Tibial nerve (tissue), 4 donors: ENCODE results near the gene MKNK1. TPM values are rescaled to one million over a fixed set of nuclear protein-coding genes. Genes with fewer than 3 reads are reported as not detected.

Source experiments
- DNase-seq, 2 donors: peaks; one replicate each; pipeline ENCODE4 v3.0.0-alpha.2; 2019; ENCODE audit warnings: low spot score in 2 of 2
- H3K27ac ChIP-seq, 4 donors: fragments of 200-600 bp; sonication (generic) in 3 of 4; one replicate each; pipeline ENCODE4 v1.5.1; 2017 to 2019; ENCODE audit warnings: mild to moderate bottlenecking in 1 of 4
- H3K27me3 ChIP-seq, 2 donors: fragments of 200-600 bp; sonication (generic) in 1 of 2; one replicate each; pipeline versions ENCODE4 v1.5.1 to v1.6.0; 2017 to 2019
- H3K36me3 ChIP-seq, 3 donors: fragments of 200-600 bp; sonication (generic); one replicate each; pipeline ENCODE4 v1.5.1; 2018 to 2019
- H3K4me1 ChIP-seq, 4 donors: fragments of 200-600 bp; sonication (generic) in 3 of 4; one replicate each; pipeline ENCODE4 v1.5.1; 2017 to 2019
- H3K4me3 ChIP-seq, 4 donors: fragments of 200-600 bp; sonication (generic) in 3 of 4; one replicate each; pipeline ENCODE4 v1.5.1; 2017 to 2019; ENCODE audit warnings: mild to moderate bottlenecking in 1 of 4, moderate library complexity in 1 of 4
- H3K9me3 ChIP-seq, 4 donors: fragments of 200-600 bp; sonication (generic) in 3 of 4; one replicate each; pipeline ENCODE4 v1.5.1; 2017 to 2019
- EP300 ChIP-seq, 2 donors: sonication (generic); formaldehyde crosslinking; IDR thresholded peaks; one replicate each; pipeline ENCODE4 v1.6.1; 2017; ENCODE audit warnings: antibody characterized with exemption in 2 of 2, mild to moderate bottlenecking in 1 of 2
- POLR2A ChIP-seq, 2 donors: fragments of 450-650 bp; IDR thresholded peaks; one replicate each; pipeline ENCODE4 v1.6.1; 2017; ENCODE audit warnings: antibody characterized with exemption in 2 of 2, mild to moderate bottlenecking in 2 of 2, moderate library complexity in 2 of 2
- WGBS, 2 donors: methylation state at CpG; one replicate each; pipeline ENCODE4 v1.1.5; 2018; 5-methylcytosine and 5-hydroxymethylcytosine counted together
- total RNA-seq, 4 donors: library from RNA; depleted of rRNA; stranded (reverse); fragments of >200 nt; gene quantifications; one replicate each; pipeline ENCODE4 v1.1.0, GENCODE V29; 2016
- TF ChIP-seq, protein P1 (sequence below), 5 experiments: fragments of 200-600 bp in 3 of 5; fragments of 450-650 bp in 2 of 5; sonication (generic) in 3 of 5; IDR thresholded peaks; one replicate each; pipeline ENCODE4 v1.5.1; 2016 to 2019; ENCODE audit warnings: antibody characterized with exemption in 5 of 5, mild to moderate bottlenecking in 3 of 5, moderate library complexity in 2 of 5

The MKNK1 gene
- total RNA-seq, 4 donors from 2014 or later: 52.4 to 75.0 (median 66.5) TPM

DNA sequence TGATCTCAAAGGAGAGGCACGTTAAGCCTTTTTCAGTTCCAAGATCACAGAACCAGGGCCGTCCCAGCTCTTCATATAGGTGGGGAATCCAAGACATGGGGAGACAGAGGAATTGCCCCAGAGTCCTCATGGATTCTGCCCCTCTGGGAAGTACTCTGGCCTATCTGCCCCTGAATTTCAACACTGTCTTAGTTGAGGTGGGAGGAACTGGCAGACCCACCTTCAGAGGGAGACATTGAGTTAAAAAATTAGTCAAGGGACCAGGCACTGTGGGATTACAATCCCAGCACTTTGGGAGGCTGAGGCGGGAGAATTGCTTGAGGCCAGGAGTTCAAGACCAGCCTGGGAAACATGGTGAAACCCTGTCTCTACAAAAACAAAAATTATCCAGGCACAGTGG lies 50.6 kb downstream of the MKNK1 start:
- H3K4me3 ChIP-seq: no peak overlapping the region
- peaks cover 0 to 9% (median 0%) of the 10 kb centered on the region in 3 donors for H3K36me3 ChIP-seq
- H3K27ac ChIP-seq: no peak overlapping the region
- peaks cover 0 to 6% (median 0%) of the 10 kb centered on the region in 4 donors for H3K4me1 ChIP-seq
- no peak for DNase-seq
- H3K9me3 ChIP-seq: no peaks in the 10 kb centered on the region
- 72 to 91% methylated on average over 3 of the region's 3 CpGs for WGBS, 2 donors
- peaks cover 0 to 27% of the 10 kb centered on the region in 2 donors for H3K27me3 ChIP-seq
- TF ChIP-seq EP300 (IDR thresholded peaks at IDR 0.05): no peak
- no peak for TF ChIP-seq POLR2A (IDR thresholded peaks at IDR 0.05)
- TF ChIP-seq, protein P1, sequence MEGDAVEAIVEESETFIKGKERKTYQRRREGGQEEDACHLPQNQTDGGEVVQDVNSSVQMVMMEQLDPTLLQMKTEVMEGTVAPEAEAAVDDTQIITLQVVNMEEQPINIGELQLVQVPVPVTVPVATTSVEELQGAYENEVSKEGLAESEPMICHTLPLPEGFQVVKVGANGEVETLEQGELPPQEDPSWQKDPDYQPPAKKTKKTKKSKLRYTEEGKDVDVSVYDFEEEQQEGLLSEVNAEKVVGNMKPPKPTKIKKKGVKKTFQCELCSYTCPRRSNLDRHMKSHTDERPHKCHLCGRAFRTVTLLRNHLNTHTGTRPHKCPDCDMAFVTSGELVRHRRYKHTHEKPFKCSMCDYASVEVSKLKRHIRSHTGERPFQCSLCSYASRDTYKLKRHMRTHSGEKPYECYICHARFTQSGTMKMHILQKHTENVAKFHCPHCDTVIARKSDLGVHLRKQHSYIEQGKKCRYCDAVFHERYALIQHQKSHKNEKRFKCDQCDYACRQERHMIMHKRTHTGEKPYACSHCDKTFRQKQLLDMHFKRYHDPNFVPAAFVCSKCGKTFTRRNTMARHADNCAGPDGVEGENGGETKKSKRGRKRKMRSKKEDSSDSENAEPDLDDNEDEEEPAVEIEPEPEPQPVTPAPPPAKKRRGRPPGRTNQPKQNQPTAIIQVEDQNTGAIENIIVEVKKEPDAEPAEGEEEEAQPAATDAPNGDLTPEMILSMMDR (IDR thresholded peaks at IDR 0.05): no peak

DNA sequence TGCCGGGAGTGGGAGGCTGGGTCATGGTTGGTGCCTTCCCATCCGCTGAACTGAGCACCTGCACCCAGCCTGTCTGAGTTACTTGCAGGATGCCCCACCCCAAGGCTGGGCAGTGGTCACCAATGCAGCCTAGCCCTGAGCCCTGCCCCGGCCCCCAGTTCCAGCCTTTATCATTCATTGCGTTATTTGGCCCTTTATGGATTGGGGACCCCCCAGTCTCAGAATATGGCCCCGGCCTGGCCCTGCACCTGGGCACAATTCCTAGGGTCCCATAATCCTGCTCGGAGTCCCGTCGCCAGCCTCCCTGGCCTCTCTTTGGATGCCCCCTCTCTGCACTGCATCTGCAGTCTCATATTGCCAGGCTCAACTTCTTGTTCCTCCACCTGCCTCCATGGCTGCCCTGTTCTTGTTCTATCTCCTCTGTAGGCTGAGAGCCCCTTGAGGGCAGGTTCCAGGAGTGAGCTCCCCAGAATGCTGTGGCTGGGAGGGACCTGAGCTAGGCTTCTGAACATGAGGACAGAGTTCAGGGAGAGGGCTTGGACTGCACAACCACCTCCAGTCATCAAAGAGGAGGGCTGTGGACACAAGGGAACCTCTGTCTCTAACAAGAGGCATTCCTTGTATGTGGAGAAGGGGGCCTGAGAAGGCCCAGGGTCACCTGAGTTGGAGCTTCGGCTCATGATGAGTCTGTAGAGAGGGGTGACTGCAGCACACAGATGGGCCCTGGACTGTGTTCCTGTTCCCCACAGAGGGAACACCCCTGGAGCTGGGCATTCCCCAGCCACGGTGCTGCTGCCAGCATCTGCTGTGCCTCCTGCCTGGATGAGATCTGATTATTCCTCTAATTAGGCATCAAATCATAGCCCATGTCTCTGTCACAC lies 51.5 kb downstream of the MKNK1 start:
- H3K27me3 ChIP-seq: peaks cover 0 to 31% of the 10 kb centered on the region in 2 donors
- WGBS, 2 donors: 79 to 81% methylated on average over 10 of the region's 10 CpGs
- H3K27ac ChIP-seq: no peak overlapping the region
- TF ChIP-seq, protein P1 (IDR thresholded peaks at IDR 0.05): no peak
- TF ChIP-seq POLR2A (IDR thresholded peaks at IDR 0.05) (no peak), EP300 (IDR thresholded peaks at IDR 0.05) (no peak)
- no peak for DNase-seq
- H3K9me3 ChIP-seq: no peaks in the 10 kb centered on the region
- H3K4me3 ChIP-seq: no peak overlapping the region
- no peaks in the 10 kb centered on the region for H3K4me1 ChIP-seq
- no peaks in the 10 kb centered on the region for H3K36me3 ChIP-seq

DNA sequence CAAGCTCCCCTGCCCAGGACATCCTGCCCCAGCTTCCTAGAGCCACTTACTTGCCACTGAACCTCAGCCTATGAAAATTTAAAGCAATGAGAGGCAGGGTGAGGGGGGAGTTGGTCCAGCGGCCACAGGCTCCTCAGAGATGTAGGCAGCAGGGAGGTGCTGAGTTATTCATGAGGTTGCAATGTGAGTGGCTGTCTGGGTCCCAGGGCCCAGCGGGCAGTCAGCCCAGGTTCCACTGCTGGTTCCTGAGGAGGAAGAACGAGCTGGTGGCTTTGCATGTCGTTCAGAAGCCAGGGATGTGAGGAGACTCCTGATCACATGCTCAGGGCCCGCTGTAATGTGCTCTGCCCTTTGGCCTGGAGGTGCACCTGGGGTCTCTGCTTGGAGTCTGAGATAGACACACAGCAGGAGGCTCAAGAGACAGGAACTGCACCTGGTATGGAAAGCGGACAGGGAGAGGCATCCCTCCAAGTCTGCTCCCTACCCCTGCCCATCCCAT lies 52.4 kb downstream of the MKNK1 start, which contains the start of gene KNCN:
Gene KNCN, minus strand, starts transcription at position 51 of the 499 bp plus-strand sequence. CDS start 432 bp downstream, outside the sequence.
- Histone ChIP-seq H3K4me3 (no peak within 1 kb of the TSS), H3K27ac (no peak within 1 kb of the TSS), H3K36me3 (no peaks in the 10 kb centered on the region), H3K27me3 (peaks cover 0 to 31% of the 10 kb centered on the region in 2 donors), H3K9me3 (no peaks in the 10 kb centered on the region), H3K4me1 (no peaks in the 10 kb centered on the region)
- no peak for DNase-seq
- TF ChIP-seq, protein P1 (IDR thresholded peaks at IDR 0.05): no peak
- TF ChIP-seq POLR2A (IDR thresholded peaks at IDR 0.05) (no peak), EP300 (IDR thresholded peaks at IDR 0.05) (no peak)
- WGBS, 2 donors: 67 to 71% methylated on average over 5 of the region's 6 CpGs

DNA sequence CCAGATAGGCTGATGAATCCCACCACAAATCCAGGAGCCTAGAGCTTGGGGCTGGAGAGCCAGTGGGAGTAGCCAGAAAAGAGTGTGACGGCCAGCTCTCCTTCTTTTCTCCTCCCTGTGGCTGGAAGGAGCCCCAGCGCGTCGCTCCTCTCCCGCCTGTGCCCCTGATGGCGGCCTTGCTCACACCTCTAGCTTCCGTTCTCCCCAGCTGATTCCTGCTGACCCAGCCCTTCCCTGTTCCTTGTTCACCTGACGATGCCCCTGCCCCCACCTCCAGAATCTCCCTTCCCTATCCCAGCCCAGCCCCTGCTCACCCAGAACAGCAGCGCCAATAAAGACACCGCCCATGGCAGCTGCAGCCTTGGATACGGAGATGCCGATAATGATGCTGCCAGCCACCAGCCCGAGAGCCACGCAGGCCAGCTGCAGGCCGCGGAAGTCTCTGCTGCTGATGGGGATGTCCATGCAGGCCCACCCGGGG lies 53.3 kb downstream of the MKNK1 start:
- no peaks in the 10 kb centered on the region for H3K36me3 ChIP-seq
- H3K4me3 ChIP-seq: no peak overlapping the region
- H3K4me1 ChIP-seq: no peaks in the 10 kb centered on the region
- TF ChIP-seq EP300 (IDR thresholded peaks at IDR 0.05): no peak
- no peak for TF ChIP-seq POLR2A (IDR thresholded peaks at IDR 0.05)
- TF ChIP-seq, protein P1 (IDR thresholded peaks at IDR 0.05): no peak
- DNase-seq: no peak
- no peaks in the 10 kb centered on the region for H3K9me3 ChIP-seq
- H3K27me3 ChIP-seq: peaks cover 0 to 31% of the 10 kb centered on the region in 2 donors
- 49 to 66% methylated on average over 17 of the region's 17 CpGs for WGBS, 2 donors
- H3K27ac ChIP-seq: no peak overlapping the region
